Measurements from ENCODE around the gene SCFD2. TPM values are rescaled to one million over a fixed set of nuclear protein-coding genes. Genes with fewer than 3 reads are reported as not detected.

Gene SCFD2
- total and polyA plus RNA-seq, 2 of the 8 experiments (the other 6 are each of a cell fraction or from before 2014, with no cell fraction given), result 6.2 to 10.2 TPM

GRCh38 chr4:52939325-52939724, 426.5 kb downstream of the SCFD2 start (continued):
- TF ChIP-seq, protein P1, sequence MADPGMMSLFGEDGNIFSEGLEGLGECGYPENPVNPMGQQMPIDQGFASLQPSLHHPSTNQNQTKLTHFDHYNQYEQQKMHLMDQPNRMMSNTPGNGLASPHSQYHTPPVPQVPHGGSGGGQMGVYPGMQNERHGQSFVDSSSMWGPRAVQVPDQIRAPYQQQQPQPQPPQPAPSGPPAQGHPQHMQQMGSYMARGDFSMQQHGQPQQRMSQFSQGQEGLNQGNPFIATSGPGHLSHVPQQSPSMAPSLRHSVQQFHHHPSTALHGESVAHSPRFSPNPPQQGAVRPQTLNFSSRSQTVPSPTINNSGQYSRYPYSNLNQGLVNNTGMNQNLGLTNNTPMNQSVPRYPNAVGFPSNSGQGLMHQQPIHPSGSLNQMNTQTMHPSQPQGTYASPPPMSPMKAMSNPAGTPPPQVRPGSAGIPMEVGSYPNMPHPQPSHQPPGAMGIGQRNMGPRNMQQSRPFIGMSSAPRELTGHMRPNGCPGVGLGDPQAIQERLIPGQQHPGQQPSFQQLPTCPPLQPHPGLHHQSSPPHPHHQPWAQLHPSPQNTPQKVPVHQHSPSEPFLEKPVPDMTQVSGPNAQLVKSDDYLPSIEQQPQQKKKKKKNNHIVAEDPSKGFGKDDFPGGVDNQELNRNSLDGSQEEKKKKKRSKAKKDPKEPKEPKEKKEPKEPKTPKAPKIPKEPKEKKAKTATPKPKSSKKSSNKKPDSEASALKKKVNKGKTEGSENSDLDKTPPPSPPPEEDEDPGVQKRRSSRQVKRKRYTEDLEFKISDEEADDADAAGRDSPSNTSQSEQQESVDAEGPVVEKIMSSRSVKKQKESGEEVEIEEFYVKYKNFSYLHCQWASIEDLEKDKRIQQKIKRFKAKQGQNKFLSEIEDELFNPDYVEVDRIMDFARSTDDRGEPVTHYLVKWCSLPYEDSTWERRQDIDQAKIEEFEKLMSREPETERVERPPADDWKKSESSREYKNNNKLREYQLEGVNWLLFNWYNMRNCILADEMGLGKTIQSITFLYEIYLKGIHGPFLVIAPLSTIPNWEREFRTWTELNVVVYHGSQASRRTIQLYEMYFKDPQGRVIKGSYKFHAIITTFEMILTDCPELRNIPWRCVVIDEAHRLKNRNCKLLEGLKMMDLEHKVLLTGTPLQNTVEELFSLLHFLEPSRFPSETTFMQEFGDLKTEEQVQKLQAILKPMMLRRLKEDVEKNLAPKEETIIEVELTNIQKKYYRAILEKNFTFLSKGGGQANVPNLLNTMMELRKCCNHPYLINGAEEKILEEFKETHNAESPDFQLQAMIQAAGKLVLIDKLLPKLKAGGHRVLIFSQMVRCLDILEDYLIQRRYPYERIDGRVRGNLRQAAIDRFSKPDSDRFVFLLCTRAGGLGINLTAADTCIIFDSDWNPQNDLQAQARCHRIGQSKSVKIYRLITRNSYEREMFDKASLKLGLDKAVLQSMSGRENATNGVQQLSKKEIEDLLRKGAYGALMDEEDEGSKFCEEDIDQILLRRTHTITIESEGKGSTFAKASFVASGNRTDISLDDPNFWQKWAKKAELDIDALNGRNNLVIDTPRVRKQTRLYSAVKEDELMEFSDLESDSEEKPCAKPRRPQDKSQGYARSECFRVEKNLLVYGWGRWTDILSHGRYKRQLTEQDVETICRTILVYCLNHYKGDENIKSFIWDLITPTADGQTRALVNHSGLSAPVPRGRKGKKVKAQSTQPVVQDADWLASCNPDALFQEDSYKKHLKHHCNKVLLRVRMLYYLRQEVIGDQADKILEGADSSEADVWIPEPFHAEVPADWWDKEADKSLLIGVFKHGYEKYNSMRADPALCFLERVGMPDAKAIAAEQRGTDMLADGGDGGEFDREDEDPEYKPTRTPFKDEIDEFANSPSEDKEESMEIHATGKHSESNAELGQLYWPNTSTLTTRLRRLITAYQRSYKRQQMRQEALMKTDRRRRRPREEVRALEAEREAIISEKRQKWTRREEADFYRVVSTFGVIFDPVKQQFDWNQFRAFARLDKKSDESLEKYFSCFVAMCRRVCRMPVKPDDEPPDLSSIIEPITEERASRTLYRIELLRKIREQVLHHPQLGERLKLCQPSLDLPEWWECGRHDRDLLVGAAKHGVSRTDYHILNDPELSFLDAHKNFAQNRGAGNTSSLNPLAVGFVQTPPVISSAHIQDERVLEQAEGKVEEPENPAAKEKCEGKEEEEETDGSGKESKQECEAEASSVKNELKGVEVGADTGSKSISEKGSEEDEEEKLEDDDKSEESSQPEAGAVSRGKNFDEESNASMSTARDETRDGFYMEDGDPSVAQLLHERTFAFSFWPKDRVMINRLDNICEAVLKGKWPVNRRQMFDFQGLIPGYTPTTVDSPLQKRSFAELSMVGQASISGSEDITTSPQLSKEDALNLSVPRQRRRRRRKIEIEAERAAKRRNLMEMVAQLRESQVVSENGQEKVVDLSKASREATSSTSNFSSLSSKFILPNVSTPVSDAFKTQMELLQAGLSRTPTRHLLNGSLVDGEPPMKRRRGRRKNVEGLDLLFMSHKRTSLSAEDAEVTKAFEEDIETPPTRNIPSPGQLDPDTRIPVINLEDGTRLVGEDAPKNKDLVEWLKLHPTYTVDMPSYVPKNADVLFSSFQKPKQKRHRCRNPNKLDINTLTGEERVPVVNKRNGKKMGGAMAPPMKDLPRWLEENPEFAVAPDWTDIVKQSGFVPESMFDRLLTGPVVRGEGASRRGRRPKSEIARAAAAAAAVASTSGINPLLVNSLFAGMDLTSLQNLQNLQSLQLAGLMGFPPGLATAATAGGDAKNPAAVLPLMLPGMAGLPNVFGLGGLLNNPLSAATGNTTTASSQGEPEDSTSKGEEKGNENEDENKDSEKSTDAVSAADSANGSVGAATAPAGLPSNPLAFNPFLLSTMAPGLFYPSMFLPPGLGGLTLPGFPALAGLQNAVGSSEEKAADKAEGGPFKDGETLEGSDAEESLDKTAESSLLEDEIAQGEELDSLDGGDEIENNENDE (IDR thresholded peaks at IDR 0.05; ENCODE audit: insufficient replicate concordance, low read length), result no peak
- no peak for TF ChIP-seq CHD2 (IDR thresholded peaks at IDR 0.05; ENCODE audit: low read length)
- TF ChIP-seq JUN (IDR thresholded peaks at IDR 0.05; ENCODE audit: low read depth, low read length), result no peak
- no peak for TF ChIP-seq RNF2 (IDR thresholded peaks at IDR 0.05; ENCODE audit: borderline replicate concordance, low read depth, low read length, missing control alignments, poor library complexity, severe bottlenecking)

Measured in H1 (cell line).